ENCODE data around the gene HK1.
"Not testable (repeated sequence)": the region's sequence is repeated elsewhere in the genome, so short reads cannot be mapped to it uniquely, and the experiment has no call there.

The HK1 gene

DNA sequence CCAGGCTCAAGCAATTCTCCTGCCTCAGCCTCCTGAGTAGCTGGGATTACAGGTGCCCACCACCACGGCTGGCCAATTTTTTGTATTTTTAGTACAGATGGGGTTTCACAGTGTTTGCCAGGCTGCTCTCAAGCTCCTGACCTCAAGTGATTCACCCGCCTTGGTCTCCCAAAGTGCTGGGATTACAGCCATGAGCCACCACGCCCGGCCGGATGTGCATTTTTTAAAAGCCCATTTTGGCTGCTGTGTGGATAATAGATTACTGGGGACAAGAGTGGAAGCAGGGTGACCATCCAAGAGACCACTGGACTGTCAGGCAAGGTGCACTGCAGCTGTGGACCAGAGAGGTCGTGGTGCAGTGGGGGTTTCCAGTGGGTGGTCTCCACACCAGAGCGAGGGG, 36.7 kb upstream of the HK1 start:
- no peaks in the 10 kb centered on the region for H3K9me3 ChIP-seq (ENCODE audit: control insufficient read depth in 2 of 2, low read length in 2 of 2)
- no peak overlapping the region for H3K9ac ChIP-seq (ENCODE audit: low read depth in 1 of 2, low read length in 2 of 2)
- no peaks in the 10 kb centered on the region for H3K27me3 ChIP-seq (ENCODE audit: control insufficient read depth in 2 of 2, insufficient read depth in 2 of 2, low read length in 2 of 2)
- H3K4me3 ChIP-seq (ENCODE audit: low read length in 2 of 2) = no peak overlapping the region
- H3K27ac ChIP-seq (ENCODE audit: low read depth in 2 of 2, low read length in 2 of 2) = no peak overlapping the region
- no peaks in the 10 kb centered on the region for H3K36me3 ChIP-seq (ENCODE audit: control insufficient read depth in 2 of 2, insufficient read depth in 2 of 2, low read length in 2 of 2)
- no peaks in the 10 kb centered on the region for H3K4me1 ChIP-seq (ENCODE audit: control insufficient read depth in 2 of 2, insufficient read depth in 2 of 2, low read length in 2 of 2)

GRCh38 chr10:69242040-69242851, 36.0 kb upstream of the HK1 start:
- Histone ChIP-seq H3K4me1 (ENCODE audit: control insufficient read depth in 2 of 2, insufficient read depth in 2 of 2, low read length in 2 of 2) (no peaks in the 10 kb centered on the region), H3K4me3 (ENCODE audit: low read length in 2 of 2) (no peak overlapping the region), H3K27ac (ENCODE audit: low read depth in 2 of 2, low read length in 2 of 2) (no peak overlapping the region), H3K36me3 (ENCODE audit: control insufficient read depth in 2 of 2, insufficient read depth in 2 of 2, low read length in 2 of 2) (no peaks in the 10 kb centered on the region), H3K9me3 (ENCODE audit: control insufficient read depth in 2 of 2, low read length in 2 of 2) (no peaks in the 10 kb centered on the region), H3K9ac (ENCODE audit: low read depth in 1 of 2, low read length in 2 of 2) (no peak overlapping the region), H3K27me3 (ENCODE audit: control insufficient read depth in 2 of 2, insufficient read depth in 2 of 2, low read length in 2 of 2) (no peaks in the 10 kb centered on the region)

GRCh38 chr10:69242852-69243212, 35.5 kb upstream of the HK1 start:
- no peak overlapping the region for H3K9ac ChIP-seq (ENCODE audit: low read depth in 1 of 2, low read length in 2 of 2)
- H3K4me3 ChIP-seq (ENCODE audit: low read length in 2 of 2) = no peak overlapping the region
- H3K27me3 ChIP-seq (ENCODE audit: control insufficient read depth in 2 of 2, insufficient read depth in 2 of 2, low read length in 2 of 2) = no peaks in the 10 kb centered on the region
- H3K9me3 ChIP-seq (ENCODE audit: control insufficient read depth in 2 of 2, low read length in 2 of 2) = no peaks in the 10 kb centered on the region
- no peaks in the 10 kb centered on the region for H3K36me3 ChIP-seq (ENCODE audit: control insufficient read depth in 2 of 2, insufficient read depth in 2 of 2, low read length in 2 of 2)
- H3K27ac ChIP-seq (ENCODE audit: low read depth in 2 of 2, low read length in 2 of 2) = no peak overlapping the region
- H3K4me1 ChIP-seq (ENCODE audit: control insufficient read depth in 2 of 2, insufficient read depth in 2 of 2, low read length in 2 of 2) = no peaks in the 10 kb centered on the region

- Histone ChIP-seq H3K4me3 (ENCODE audit: low read length in 2 of 2) (no peak overlapping the region), H3K27ac (ENCODE audit: low read depth in 2 of 2, low read length in 2 of 2) (no peak overlapping the region), H3K36me3 (ENCODE audit: control insufficient read depth in 2 of 2, insufficient read depth in 2 of 2, low read length in 2 of 2) (no peaks in the 10 kb centered on the region), H3K27me3 (ENCODE audit: control insufficient read depth in 2 of 2, insufficient read depth in 2 of 2, low read length in 2 of 2) (no peaks in the 10 kb centered on the region), H3K9me3 (ENCODE audit: control insufficient read depth in 2 of 2, low read length in 2 of 2) (no peaks in the 10 kb centered on the region), H3K4me1 (ENCODE audit: control insufficient read depth in 2 of 2, insufficient read depth in 2 of 2, low read length in 2 of 2) (no peaks in the 10 kb centered on the region), H3K9ac (ENCODE audit: low read depth in 1 of 2, low read length in 2 of 2) (no peak overlapping the region)
Measured at GRCh38 chr10:69243817-69244216, 34.5 kb upstream of the HK1 start.

DNA sequence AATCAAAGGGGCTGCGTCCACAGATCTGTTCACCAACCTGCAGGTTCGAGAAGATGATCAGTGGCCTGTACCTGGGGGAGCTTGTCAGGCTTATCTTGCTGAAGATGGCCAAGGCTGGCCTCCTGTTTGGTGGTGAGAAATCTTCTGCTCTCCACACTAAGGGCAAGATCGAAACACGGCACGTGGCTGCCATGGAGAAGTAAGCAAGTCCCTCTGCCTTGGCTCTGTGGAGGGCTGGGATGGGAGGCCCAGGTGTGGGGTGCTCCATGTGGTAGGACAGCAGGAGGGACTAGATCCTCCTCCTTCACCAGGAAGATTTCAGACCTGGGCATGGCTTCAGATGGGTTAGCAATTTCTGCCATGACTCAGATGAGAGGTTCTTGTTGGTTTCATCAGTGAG, 32.3 kb upstream of the HK1 start:
- Histone ChIP-seq H3K9ac (ENCODE audit: low read depth in 1 of 2, low read length in 2 of 2) (no peak overlapping the region), H3K4me1 (ENCODE audit: control insufficient read depth in 2 of 2, insufficient read depth in 2 of 2, low read length in 2 of 2) (no peaks in the 10 kb centered on the region), H3K9me3 (ENCODE audit: control insufficient read depth in 2 of 2, low read length in 2 of 2) (no peaks in the 10 kb centered on the region), H3K36me3 (ENCODE audit: control insufficient read depth in 2 of 2, insufficient read depth in 2 of 2, low read length in 2 of 2) (no peaks in the 10 kb centered on the region), H3K27me3 (ENCODE audit: control insufficient read depth in 2 of 2, insufficient read depth in 2 of 2, low read length in 2 of 2) (no peaks in the 10 kb centered on the region), H3K4me3 (ENCODE audit: low read length in 2 of 2) (no peak overlapping the region), H3K27ac (ENCODE audit: low read depth in 2 of 2, low read length in 2 of 2) (no peak overlapping the region)

DNA sequence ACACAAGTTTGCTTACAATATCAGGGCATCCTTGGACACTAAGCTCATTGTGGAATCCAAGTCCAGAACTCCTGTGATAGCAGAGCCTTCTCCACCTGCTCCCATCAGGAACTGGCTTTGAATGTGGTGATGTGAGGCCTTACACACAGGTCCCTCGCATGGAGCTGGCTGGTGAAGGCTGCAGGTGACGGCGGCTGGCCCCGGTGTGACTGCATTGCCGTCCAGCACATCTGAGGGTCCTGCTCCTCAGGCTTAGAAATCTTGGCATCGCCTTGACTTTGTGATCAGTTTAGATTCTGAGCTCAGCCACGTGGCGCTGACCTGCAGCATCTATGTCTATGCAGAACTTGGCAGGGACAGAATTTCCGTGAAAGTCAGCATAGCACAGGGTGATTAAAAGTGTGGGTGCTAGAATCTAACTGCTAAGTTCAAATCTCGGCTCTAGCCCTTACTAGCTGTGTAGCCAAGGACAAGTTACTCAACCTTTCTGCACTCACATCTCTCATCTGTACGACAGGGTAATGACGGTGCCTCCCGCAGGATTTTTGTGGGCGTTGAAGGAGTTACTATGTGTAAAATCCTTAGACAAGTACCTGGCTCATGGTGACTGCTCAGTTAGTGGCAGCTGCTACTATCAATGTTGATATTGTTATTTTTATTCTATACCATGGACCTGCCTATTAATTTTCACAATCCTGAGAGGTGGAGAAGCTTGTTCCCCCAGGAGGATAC, 31.5 kb upstream of the HK1 start:
- Histone ChIP-seq H3K36me3 (ENCODE audit: control insufficient read depth in 2 of 2, insufficient read depth in 2 of 2, low read length in 2 of 2) (no peaks in the 10 kb centered on the region), H3K4me1 (ENCODE audit: control insufficient read depth in 2 of 2, insufficient read depth in 2 of 2, low read length in 2 of 2) (no peaks in the 10 kb centered on the region)

DNA sequence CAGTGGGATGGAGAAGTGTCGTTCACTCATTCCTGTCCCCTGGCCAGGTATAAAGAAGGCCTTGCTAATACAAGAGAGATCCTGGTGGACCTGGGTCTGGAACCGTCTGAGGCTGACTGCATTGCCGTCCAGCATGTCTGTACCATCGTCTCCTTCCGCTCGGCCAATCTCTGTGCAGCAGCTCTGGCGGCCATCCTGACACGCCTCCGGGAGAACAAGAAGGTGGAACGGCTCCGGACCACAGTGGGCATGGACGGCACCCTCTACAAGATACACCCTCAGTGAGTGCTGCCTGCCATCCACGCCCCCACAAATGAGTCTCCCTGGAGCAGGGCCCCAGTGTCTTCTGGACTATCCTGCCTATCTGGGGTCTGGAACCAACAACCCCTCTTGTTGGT, 31.0 kb upstream of the HK1 start:
- no peaks in the 10 kb centered on the region for H3K36me3 ChIP-seq (ENCODE audit: control insufficient read depth in 2 of 2, insufficient read depth in 2 of 2, low read length in 2 of 2)

More for the DNA sequence above, 31.5 kb upstream of the HK1 start:
- H3K9me3 ChIP-seq (ENCODE audit: control insufficient read depth in 2 of 2, low read length in 2 of 2) = no peaks in the 10 kb centered on the region
- no peak overlapping the region for H3K4me3 ChIP-seq (ENCODE audit: low read length in 2 of 2)
- no peaks in the 10 kb centered on the region for H3K27me3 ChIP-seq (ENCODE audit: control insufficient read depth in 2 of 2, insufficient read depth in 2 of 2, low read length in 2 of 2)
- no peak overlapping the region for H3K9ac ChIP-seq (ENCODE audit: low read depth in 1 of 2, low read length in 2 of 2)
- no peak overlapping the region for H3K27ac ChIP-seq (ENCODE audit: low read depth in 2 of 2, low read length in 2 of 2)

DNA sequence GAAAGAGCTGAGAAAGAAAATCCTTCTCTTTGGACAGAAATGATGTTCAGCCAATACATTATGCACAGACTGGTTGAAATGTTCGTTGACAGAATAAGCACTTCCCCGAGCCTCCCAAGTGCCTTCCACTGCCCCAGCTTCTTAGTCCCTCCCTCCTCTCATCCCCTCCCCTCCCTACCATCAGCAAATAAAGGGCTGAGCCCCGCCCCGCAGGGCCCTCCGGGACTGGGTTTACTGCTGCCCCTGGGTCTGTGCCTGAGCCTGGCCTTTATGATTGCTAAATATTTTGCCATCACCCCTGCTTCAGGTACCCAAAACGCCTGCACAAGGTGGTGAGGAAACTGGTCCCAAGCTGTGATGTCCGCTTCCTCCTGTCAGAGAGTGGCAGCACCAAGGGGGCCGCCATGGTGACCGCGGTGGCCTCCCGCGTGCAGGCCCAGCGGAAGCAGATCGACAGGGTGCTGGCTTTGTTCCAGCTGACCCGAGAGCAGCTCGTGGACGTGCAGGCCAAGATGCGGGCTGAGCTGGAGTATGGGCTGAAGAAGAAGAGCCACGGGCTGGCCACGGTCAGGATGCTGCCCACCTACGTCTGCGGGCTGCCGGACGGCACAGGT, 30.1 kb upstream of the HK1 start:
- H3K4me3 ChIP-seq (ENCODE audit: low read length in 2 of 2) = no peak overlapping the region
- no peaks in the 10 kb centered on the region for H3K27me3 ChIP-seq (ENCODE audit: control insufficient read depth in 2 of 2, insufficient read depth in 2 of 2, low read length in 2 of 2)
- H3K4me1 ChIP-seq (ENCODE audit: control insufficient read depth in 2 of 2, insufficient read depth in 2 of 2, low read length in 2 of 2) = no peaks in the 10 kb centered on the region
- H3K27ac ChIP-seq (ENCODE audit: low read depth in 2 of 2, low read length in 2 of 2) = no peak overlapping the region
- no peak overlapping the region for H3K9ac ChIP-seq (ENCODE audit: low read depth in 1 of 2, low read length in 2 of 2)
- no peaks in the 10 kb centered on the region for H3K9me3 ChIP-seq (ENCODE audit: control insufficient read depth in 2 of 2, low read length in 2 of 2)
- no peaks in the 10 kb centered on the region for H3K36me3 ChIP-seq (ENCODE audit: control insufficient read depth in 2 of 2, insufficient read depth in 2 of 2, low read length in 2 of 2)

More for the DNA sequence above, 31.0 kb upstream of the HK1 start:
- Histone ChIP-seq H3K4me3 (ENCODE audit: low read length in 2 of 2) (no peak overlapping the region), H3K27me3 (ENCODE audit: control insufficient read depth in 2 of 2, insufficient read depth in 2 of 2, low read length in 2 of 2) (no peaks in the 10 kb centered on the region), H3K4me1 (ENCODE audit: control insufficient read depth in 2 of 2, insufficient read depth in 2 of 2, low read length in 2 of 2) (no peaks in the 10 kb centered on the region), H3K9ac (ENCODE audit: low read depth in 1 of 2, low read length in 2 of 2) (no peak overlapping the region), H3K27ac (ENCODE audit: low read depth in 2 of 2, low read length in 2 of 2) (no peak overlapping the region), H3K9me3 (ENCODE audit: control insufficient read depth in 2 of 2, low read length in 2 of 2) (no peaks in the 10 kb centered on the region)

DNA sequence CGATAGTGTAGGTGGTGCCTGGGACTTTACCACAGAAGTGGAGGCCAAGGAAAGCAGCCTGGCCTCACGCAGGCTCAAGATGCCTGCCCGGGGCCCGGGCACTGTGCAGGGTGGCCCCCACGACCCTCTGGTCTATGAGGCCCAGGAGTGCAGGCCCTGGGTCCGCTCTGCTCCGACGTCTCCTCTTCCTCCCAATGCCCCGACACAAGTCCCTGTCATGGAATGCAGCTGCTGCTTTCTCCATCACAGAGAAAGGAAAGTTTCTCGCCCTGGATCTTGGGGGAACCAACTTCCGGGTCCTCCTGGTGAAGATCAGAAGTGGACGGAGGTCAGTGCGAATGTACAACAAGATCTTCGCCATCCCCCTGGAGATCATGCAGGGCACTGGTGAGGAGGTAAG, 28.3 kb upstream of the HK1 start:
- Histone ChIP-seq H3K27me3 (ENCODE audit: control insufficient read depth in 2 of 2, insufficient read depth in 2 of 2, low read length in 2 of 2) (no peaks in the 10 kb centered on the region), H3K4me3 (ENCODE audit: low read length in 2 of 2) (no peak overlapping the region), H3K27ac (ENCODE audit: low read depth in 2 of 2, low read length in 2 of 2) (no peak overlapping the region), H3K4me1 (ENCODE audit: control insufficient read depth in 2 of 2, insufficient read depth in 2 of 2, low read length in 2 of 2) (no peaks in the 10 kb centered on the region), H3K36me3 (ENCODE audit: control insufficient read depth in 2 of 2, insufficient read depth in 2 of 2, low read length in 2 of 2) (no peaks in the 10 kb centered on the region), H3K9ac (ENCODE audit: low read depth in 1 of 2, low read length in 2 of 2) (no peak overlapping the region), H3K9me3 (ENCODE audit: control insufficient read depth in 2 of 2, low read length in 2 of 2) (no peaks in the 10 kb centered on the region)

DNA sequence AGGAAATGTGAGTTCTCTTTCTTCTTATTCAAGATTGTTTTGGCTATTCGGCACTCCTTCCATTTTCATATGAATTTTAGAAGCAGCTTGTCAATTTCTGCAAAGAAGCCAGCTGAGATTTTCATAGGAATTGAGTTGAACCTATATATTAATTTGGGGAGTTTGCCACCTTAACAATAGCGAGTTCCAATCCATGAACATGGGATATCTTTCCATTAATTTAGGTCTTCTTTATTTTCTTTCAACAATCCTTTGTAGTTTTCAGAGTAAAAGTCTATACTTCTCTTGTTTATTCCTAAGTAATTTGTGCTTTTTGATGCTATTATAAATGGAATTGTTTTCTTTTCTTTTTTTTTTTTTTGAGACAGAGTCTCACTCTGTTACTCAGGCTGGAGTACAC, 26.9 kb upstream of the HK1 start:
- not testable (repeated sequence) for H3K4me1 ChIP-seq (ENCODE audit: control insufficient read depth in 2 of 2, insufficient read depth in 2 of 2, low read length in 2 of 2); H3K36me3 ChIP-seq (ENCODE audit: control insufficient read depth in 2 of 2, insufficient read depth in 2 of 2, low read length in 2 of 2); H3K27me3 ChIP-seq (ENCODE audit: control insufficient read depth in 2 of 2, insufficient read depth in 2 of 2, low read length in 2 of 2); H3K9me3 ChIP-seq (ENCODE audit: control insufficient read depth in 2 of 2, low read length in 2 of 2); H3K4me3 ChIP-seq (ENCODE audit: low read length in 2 of 2); H3K9ac ChIP-seq (ENCODE audit: low read depth in 1 of 2, low read length in 2 of 2); H3K27ac ChIP-seq (ENCODE audit: low read depth in 2 of 2, low read length in 2 of 2)
